AG10803 (cell line): ENCODE results near the gene BPIFB4.

ENCODE experiments used
- DNase-seq: peaks from one replicate; pipeline ENCODE4 v3.0.0; 2010; ENCODE audit warnings: low read depth
- H3K4me3 ChIP-seq: 2 replicates; pipeline ENCODE4 v1.5.1; 2011; ENCODE audit warnings: mild to moderate bottlenecking, low read length, control low read depth
- CTCF ChIP-seq: conservative IDR thresholded peaks from 2 replicates; pipeline ENCODE4 v1.5.1; 2011; ENCODE audit warnings: mild to moderate bottlenecking, low read length, control low read depth, inconsistent platforms

The BPIFB4 gene

DNA sequence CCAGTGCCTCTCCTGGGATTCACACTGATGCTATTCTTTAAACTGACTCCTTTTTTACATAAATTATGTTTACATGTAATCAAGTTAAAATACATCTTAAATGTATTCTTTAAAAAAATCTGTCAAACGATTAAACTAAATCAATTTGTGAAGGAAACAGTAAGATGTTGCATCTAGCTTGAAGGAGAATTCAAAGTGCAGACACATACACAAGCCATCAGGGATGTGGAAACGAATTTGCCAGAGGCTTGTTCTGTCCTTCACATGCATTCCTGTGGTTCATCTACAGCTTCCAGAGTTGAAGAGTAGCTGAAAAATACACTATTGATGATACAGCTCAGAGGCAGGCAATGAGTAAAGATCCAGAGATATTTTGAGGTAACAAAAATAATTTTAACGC, 33.0 kb upstream of the BPIFB4 start:
- no peak for TF ChIP-seq CTCF
- DNase-seq: peak; percentile 2
- no peak overlapping the region for H3K4me3 ChIP-seq

DNA sequence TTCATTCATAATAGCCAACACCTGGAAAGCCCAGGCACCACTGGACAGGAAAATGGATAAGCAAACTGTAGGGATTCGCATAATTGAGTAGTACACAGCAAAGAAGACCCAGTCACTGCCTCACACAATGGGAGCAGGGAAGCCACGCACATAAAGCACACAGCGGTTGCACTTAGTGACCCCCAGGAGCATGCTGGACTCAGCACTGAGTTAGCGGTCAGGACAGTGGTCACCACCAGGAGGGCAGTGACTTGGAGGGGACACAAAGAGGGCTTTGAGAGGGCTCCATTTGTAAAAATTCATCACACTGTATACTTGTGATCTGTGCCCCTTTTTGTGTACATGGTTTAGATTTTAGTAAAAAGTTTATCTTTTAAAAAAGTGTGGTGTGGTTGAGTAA, 28.1 kb upstream of the BPIFB4 start:
- no peak for DNase-seq
- no peak overlapping the region for H3K4me3 ChIP-seq
- TF ChIP-seq CTCF: no peak

- no peak within 1 kb of the TSS for H3K4me3 ChIP-seq
- DNase-seq: no peak
- TF ChIP-seq CTCF: no peak
Observed at GRCh38 chr20:33053291-33054106, 25.9 kb upstream of the BPIFB4 start, which contains the start of gene BPIFB3. BPIFB3 (plus strand) TSS chr20:33053903; CDS start chr20:33055436, 1,533 bp downstream.

DNA sequence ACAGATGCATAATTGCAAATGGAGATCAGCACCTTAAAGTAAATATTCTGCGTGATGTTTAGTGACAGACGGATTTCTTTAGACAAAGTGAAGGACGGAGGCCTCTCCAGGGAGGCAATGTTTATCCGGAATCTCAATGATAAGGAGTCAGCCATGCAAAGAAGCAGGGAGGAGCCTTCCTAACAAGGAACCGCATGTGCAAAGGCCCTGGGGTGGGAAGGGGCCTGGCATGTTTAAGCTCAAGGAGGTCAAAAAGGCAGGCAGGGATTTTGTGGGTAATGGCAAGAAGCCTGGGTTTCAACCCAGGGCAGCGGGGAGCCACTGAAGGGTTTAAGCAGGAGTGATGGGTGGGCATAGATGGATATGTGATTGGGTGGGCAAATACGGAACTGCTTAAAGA, 25.1 kb upstream of the BPIFB4 start:
- no peak for TF ChIP-seq CTCF
- no peak for DNase-seq
- H3K4me3 ChIP-seq: no peak overlapping the region

GRCh38 chr20:33054791-33055190, 24.7 kb upstream of the BPIFB4 start:
- no peak for TF ChIP-seq CTCF
- no peak overlapping the region for H3K4me3 ChIP-seq
- DNase-seq: no peak

DNA sequence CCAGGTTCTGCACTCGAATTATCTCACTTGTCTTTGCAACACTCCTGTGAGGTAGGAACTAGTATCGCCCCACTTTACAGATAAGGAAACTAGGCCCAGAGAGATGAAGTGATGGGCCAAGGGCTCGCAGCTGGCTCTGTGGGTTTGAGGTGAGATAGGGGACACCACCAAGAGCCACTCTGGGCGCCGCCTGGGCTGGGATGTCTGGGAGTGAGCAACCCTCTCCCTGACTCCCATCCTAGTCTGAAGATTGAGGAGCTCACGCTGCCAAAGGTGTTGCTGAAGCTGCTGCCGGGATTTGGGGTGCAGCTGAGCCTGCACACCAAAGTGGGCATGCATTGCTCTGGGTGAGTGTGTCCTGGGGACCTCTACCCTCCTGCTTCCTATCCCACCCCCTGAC, 20.3 kb upstream of the BPIFB4 start:
- no peak for DNase-seq
- no peak for TF ChIP-seq CTCF
- H3K4me3 ChIP-seq: no peak overlapping the region

DNA sequence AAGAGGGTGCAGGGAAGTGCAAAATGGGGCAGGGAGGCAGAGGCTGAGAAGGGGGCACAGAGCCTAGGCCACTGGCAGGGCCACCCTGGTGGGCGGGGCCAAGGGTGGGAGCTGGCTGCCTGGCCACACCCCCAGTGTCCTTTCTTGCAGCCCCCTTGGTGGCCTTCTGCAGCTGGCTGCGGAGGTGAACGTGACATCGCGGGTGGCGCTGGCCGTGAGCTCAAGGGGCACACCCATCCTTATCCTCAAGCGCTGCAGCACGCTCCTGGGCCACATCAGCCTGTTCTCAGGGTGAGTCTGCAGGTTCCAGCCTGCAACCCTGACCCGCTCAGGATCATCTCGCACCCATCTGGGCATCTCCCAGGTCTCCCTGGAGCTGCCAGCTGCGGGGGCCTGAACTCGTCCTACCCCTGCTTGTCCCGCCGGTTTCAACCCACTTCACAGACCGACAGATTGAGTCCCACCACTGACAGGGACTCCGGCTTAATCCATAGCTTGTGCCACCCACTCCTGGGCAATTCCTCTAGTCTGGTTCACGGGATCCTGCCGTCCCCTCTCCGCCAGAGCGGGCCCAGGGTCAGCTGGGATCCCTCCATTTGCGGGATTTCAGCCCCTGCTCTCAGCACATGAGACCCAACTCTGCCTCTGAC, 19.6 kb upstream of the BPIFB4 start:
- no peak for DNase-seq
- H3K4me3 ChIP-seq: no peak overlapping the region
- TF ChIP-seq CTCF: no peak
